GM19193 (cell line): ENCODE measurements around the gene MPV17.

Experiments
- POLR2A ChIP-seq: IDR thresholded peaks from 4 replicates; pipeline ENCODE4 v1.6.1; 2011; ENCODE audit not compliant: insufficient read depth, insufficient read length; ENCODE audit errors: extremely low read depth

MPV17 gene

DNA sequence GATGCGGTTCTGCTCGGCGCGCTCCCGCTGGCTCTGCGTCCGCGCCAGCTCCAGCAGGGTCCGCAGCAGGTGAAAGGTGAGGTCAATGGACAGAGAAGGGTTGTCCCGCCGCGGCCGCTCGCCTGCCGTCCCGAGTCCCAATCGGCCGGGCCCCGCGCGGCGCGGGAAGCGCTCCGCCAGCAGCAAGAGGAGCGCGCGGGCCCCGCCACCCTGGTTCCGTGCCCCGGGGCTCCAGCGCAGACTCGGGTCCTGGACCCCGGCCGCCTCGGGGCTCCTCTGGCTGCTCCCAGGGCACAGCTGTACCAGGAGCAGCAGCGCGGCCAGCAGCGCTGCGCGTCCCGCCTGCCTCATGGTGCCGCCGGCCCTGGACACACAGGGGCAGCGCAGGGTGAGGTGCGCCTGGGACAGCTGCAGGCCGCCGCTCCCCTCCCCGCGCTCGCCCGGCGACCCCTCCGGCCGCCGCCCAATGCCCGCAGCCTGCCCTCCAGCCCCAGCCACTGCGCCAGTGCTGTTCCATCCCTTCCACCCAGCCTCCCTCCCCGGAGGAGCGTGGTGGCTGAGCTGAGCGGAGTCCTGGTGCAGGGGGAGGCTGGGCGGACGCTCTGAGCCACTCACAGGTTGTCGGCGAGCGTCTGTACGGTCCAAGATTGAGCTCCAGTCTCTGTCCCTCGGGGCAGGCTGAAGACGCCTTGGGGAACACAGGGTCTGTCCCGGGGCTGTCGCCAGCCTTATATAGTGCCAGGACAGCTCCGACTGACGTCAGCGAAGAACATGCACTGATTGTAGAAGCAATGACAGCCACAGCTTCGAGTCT is 15.1 kb downstream of the MPV17 start:
- TF ChIP-seq POLR2A: no peak

DNA sequence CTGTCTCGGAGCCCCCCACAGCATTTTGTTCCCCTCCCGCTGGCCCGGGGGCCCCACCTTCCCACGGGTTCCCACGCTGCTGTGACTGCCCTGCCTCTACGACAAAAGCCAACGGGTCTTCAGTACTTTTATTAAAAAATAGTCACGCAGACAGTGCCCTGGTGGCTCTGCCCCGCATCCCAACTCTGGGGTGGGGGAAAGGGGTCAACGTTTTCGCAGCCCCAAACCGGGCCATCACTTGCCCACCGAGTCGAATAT is 15.7 kb downstream of the MPV17 start:
- TF ChIP-seq POLR2A: no peak

DNA sequence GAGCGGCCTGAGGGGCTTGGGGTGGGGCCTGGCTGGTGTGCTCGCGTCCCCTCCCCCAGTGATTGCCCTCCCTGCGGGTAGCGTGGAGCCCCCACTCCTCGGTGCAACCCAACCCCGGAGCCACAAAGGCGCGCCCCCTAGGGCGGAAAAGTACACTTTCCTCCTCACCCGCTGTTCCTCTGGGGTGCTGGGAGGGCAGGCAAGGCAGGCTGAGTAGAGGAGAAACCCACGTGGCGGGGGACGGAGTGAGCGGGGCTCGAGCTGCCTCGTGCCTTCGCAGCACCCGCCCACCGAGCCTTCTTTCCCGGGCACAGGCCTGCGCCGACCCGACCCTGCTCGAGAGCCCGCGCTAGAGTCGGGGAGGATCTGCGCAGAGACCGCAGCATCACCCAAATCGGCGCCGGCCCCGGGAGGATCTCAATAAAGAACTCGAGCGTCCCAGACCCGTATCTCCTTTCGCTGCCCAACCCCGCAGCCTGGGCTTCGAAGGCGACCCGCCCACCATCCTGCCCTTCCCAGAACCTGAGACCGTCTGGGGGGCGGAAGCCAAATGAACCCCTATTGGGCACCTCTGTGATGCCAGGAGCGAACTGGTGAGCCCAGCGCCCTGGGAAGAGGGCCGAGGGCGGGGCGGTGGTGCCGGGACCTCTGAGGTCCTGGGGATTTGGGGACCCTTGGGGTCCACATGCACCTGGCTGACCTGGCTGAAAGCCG is 16.2 kb downstream of the MPV17 start:
- no peak for TF ChIP-seq POLR2A

DNA sequence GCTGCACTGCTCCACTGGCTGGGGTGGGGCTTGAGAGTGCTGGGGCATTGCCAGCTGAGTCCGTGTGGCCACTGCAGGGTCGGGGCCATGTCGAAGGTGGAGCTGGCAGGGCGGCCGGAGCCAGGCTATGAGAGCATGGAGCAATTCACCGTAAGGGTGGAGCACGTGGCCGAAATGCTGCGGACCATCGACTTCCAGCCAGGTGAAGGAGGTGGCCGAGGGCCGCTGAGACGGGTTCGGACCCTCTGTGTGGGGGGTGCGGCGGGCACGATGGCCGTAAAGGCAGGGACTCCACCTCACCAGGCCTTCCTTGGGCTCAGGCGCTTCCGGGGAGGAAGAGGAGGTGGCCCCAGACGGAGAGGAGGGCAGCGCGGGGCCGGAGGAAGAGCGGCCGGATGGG is 16.8 kb downstream of the MPV17 start:
- no peak for TF ChIP-seq POLR2A

DNA sequence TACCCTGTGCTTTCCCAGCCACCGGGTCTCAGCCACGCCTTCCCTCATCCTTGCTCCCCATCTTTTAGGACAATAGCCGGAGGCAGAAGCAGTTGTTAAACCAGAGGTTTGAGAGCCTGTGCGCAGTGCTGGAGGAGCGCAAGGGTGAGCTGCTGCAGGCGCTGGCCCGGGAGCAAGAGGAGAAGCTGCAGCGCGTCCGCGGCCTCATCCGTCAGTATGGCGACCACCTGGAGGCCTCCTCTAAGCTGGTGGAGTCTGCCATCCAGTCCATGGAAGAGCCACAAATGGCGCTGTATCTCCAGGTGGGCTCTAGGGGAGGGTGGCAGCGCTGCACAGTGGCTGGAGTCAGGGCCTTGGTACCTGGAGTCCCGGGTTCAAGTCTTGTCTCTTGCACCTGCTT is 17.4 kb downstream of the MPV17 start:
- no peak for TF ChIP-seq POLR2A

DNA sequence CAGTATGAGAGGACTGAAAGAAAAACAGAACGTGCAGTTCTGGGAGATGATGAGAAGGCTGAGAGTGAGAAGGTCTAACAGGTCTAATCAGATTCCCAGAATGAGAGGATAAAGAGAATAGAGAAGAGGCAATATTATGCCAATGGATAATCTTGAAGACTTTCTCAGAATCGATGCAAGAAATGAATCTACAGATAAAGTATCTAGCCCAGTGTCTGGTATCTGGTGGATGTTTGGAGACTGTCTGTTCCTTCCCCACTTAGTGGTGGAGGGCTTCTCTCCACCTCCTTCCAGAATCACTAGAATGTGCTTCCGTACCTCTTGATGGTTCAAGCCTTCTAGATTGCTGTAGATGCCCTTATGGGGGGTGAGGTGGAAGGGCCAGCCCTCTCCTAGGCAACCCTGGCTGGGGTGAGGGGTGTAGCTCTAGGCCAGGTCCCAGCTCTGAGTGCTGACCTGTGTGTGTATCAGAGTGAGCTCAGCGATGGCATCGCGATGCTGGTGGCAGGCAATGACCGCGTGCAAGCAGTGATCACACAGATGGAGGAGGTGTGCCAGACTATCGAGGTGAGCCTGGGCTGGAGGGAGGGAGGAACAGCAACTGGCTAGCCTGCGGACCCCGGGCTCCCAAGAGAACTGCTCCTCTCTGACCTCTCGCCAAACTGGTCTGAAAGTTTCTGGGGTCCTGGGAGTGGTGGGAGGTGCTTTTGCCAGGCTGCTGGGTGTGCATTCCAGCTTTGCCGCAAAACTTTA is 18.2 kb downstream of the MPV17 start:
- TF ChIP-seq POLR2A: no peak

DNA sequence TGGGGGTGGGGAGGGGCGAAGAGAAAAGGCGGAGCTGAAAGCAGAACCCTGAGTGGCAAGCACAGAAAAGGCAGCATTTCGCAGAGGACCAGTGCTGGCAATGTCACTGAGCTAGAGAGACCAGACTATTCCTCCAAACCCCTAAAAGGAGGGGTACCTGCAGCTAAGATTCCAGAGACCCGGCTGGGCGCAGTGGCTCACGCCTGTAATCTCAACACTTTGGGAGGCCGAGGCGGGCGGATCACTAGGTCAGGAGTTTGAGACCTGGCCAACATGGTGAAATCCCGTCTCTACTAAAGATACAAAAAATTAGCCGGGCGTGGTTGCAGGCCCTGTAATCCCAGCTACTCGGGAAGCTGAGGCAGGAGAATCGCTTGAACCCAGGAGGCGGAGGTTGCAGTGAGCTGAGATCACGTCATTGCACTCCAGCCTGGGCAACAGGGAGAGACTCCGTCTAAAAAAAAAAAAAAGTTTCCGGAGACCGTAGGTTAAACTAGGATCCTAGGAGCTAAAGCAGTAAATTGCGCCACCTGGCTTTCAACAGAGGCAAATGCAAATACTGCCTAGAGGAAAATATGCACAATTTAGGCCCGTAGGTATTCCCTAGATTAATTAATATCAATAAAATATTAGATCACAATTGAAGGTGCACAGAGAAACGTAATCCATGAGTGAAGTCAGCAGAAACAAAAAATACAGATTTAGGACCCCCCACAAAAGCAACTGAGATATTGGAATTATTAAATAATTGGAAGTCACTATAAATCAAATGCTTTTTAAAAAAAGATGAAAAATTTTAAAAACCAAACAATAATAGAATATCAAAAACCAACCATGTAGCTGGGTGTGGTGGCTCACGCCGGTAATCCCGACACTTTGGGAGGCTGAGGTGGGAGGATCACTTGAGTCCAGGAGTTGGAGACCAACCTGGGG is 19.5 kb downstream of the MPV17 start:
- TF ChIP-seq POLR2A: no peak

DNA sequence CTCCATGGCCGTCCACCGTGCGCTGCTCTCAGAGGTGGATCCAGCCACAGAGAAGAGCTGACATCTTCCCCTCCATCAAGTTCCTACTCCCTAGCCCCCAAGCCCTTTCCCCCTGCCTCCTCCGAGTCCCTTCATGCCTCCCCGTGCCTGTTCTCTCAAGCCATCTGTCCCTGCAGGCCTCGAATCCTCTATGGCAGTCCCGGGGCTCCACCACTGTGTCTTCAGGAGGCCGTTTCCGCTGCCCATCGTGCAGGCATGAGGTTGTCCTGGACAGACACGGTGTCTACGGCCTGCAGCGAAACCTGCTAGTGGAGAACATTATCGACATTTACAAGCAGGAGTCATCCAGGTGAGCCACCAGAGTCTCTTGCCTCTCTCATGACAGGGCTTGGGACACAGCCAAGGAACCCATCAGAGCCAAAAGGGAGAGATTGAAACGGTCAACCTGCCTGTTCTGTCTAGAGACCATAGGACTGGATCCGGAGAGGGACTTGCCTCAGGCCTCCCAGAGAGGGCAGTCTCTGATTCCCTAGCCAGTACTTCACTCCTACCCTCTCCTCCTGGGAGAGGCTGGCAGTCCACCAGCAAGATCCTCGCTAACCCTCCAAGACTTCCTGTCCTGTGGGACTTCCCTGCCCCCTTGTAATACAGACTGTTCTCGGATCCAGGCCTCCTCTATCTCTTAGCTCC is 24.4 kb downstream of the MPV17 start:
- TF ChIP-seq POLR2A: no peak

DNA sequence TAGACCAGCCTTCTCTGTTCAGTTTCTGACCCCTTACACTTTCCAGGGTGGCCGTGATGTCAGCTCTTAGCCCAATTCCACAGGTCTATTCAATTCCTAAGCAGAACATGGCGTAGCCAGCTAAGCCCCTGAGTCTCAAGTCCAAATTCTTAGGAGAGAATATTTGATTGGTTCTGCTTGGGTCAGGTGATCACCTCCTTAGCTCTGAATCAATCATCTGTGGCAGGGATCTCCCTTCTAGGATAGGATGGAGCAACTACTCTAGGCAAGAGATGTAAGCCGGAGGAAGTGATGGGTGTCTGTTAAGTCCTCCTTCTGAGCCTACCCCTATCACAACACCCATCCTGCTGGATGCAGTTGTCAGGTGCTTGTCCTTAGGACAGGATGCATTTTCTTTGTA is 25.7 kb downstream of the MPV17 start:
- TF ChIP-seq POLR2A: no peak

DNA sequence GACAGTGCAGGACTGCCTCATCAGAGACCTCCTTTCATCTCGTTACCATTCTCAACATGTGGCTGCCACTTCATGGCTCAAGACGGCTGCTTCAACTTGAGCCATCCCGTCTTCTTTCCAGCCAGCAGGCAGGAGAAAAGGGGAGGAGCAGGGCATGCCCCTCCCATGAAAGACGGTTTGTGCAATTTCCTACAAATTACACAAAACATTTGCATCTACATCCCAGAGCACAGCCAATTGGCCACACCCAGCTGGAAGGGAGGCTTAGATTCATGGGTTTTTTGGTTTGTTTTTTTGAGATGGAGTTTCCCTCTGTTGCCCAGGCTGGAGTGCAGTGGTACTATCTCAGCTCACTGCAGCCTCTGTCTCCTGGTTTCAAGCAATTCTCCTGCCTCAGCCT is 26.4 kb downstream of the MPV17 start:
- TF ChIP-seq POLR2A: no peak

DNA sequence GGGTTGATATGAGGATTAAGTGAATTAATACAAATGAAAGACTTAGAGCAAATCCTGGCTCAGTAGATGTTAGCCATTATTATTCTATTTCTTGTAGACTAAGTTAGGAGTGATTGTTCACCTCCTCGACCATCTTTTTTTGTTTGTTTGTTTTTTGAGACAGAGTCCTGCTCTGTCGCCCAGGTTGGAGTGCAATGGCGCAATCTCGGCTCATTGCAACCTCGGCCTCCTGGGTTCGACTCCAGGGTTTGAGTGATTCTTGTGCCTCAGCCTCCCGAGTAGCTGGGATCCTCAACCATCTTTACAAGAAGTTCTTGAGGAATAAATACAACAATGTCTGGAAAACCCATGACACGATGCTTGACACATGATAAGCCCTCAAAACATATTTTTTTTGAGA is 28.0 kb downstream of the MPV17 start:
- no peak for TF ChIP-seq POLR2A

DNA sequence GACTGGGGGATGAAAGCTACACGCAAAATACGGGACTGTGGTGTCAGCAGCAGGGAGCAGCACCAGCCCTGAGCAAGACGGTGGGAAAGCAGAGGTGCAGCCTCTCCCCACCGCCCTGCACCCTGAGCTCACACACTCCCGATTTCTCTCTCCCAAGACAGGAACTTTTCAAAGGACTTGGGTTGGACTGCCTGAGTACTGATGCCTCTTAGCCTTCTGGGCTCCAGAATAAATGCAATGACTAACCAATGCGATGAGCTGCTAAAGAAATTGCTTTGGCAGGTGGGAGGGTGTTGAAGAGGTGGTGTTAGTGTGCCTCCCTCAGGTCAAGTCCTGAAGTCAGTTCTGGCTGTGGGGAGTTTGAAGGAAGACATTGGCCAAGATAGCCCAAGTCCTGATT is 31.0 kb downstream of the MPV17 start:
- TF ChIP-seq POLR2A: no peak

DNA sequence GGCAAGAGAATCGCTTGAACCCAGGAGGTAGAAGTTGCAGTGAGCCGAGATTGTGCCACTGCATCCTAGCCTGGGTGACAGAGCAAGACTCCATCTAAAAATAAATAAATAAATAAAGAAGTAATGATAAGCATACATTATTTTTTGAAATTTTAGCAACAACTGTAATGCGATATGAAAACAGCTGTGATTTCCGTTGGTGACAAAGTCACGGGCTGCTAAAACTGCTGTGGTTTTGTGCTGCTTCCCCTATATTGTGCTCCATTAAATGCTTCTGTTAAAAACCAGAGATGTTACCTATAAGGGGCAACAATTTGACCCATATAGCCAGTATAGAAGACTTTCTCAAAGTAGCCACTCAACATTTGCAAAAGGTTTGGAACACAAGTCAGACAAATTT is 32.3 kb downstream of the MPV17 start:
- TF ChIP-seq POLR2A: no peak

DNA sequence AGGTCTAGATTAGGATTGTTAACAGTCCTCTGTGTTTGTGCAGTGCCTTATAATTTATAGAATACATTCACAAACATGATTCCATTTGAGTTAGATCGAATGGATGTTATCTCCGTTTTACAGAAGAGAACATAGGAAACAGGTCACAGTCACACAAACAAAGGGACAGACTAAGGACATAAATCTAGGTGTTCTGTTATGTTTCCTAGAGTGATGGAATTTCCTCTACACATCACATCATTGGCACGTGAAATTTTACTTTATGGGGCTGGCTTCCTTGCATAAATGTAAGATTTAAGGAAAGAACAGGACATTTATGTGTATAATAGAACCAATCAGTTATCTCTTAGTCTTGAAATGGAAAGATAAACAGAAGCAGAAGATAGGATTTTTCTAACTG is 34.3 kb downstream of the MPV17 start:
- no peak for TF ChIP-seq POLR2A
